CD4-positive, alpha-beta T cell treated with Interleukin-17A for 1 hour (primary cell): ENCODE data around the gene CLCN1.
"Not testable (repeated sequence)": the region's sequence is repeated elsewhere in the genome, so short reads cannot be mapped to it uniquely, and the experiment has no call there.

Experiments
- DNase-seq: peaks from one replicate; pipeline ENCODE4 v3.0.0-alpha.2; 2020

The CLCN1 gene

GRCh38 chr7:143315776-143316175 is at the start of gene CLCN1:
Gene CLCN1 (plus strand): TSS chr7:143316111. CDS start chr7:143316213, 102 bp downstream.
- no peak for DNase-seq

GRCh38 chr7:143269251-143269650 is 46.7 kb upstream of the CLCN1 start:
- DNase-seq = no peak

- DNase-seq = no peak
Observed at GRCh38 chr7:143271240-143271639, 44.7 kb upstream of the CLCN1 start.

- DNase-seq = no peak
Observed at GRCh38 chr7:143272871-143273270, 43.0 kb upstream of the CLCN1 start.

- peak; percentile 76 for DNase-seq
Observed at GRCh38 chr7:143279186-143280098, 36.5 kb upstream of the CLCN1 start.

- DNase-seq = no peak
Observed at GRCh38 chr7:143280160-143280559, 35.8 kb upstream of the CLCN1 start.

GRCh38 chr7:143280566-143280965 is 35.3 kb upstream of the CLCN1 start:
- DNase-seq = no peak

- DNase-seq = no peak
Observed at GRCh38 chr7:143281529-143281928, 34.4 kb upstream of the CLCN1 start.

GRCh38 chr7:143282124-143282523 is 33.8 kb upstream of the CLCN1 start:
- DNase-seq = no peak

GRCh38 chr7:143283381-143283780 is 32.5 kb upstream of the CLCN1 start:
- no peak for DNase-seq

- DNase-seq = no peak
Observed at GRCh38 chr7:143284591-143285469, 31.1 kb upstream of the CLCN1 start, which contains the start of gene TMEM139. Gene TMEM139 (plus strand): TSS chr7:143284958. CDS start chr7:143285958, 1,000 bp downstream.

- DNase-seq = no peak
Observed at GRCh38 chr7:143285470-143285778, 30.5 kb upstream of the CLCN1 start.

- no peak for DNase-seq
Observed at GRCh38 chr7:143285806-143286521, 29.9 kb upstream of the CLCN1 start.

- no peak for DNase-seq
Observed at GRCh38 chr7:143286522-143286890, 29.4 kb upstream of the CLCN1 start.

- no peak for DNase-seq
Observed at GRCh38 chr7:143287339-143287934, 28.5 kb upstream of the CLCN1 start.

- DNase-seq = peak; percentile 99
Observed at GRCh38 chr7:143287935-143288826, 27.7 kb upstream of the CLCN1 start, which contains the start of gene CASP2. Gene CASP2 (plus strand): TSS chr7:143288351. CDS start chr7:143288456, 105 bp downstream.

GRCh38 chr7:143288836-143289235 is 27.1 kb upstream of the CLCN1 start:
- DNase-seq = no peak

- DNase-seq = no peak
Observed at GRCh38 chr7:143289421-143289820, 26.5 kb upstream of the CLCN1 start.

- DNase-seq = not testable (repeated sequence)
Observed at GRCh38 chr7:143289888-143290287, 26.0 kb upstream of the CLCN1 start.

GRCh38 chr7:143290293-143290692 is 25.6 kb upstream of the CLCN1 start:
- no peak for DNase-seq

GRCh38 chr7:143292876-143293275 is 23.0 kb upstream of the CLCN1 start:
- DNase-seq = no peak
